Breast epithelium (tissue), 3 donors: ENCODE data around the gene MTUS2.

Experiments
- CTCF ChIP-seq, 3 donors: fragments of 450-650 bp; IDR thresholded peaks; one replicate each; pipeline ENCODE4 v1.5.1; 2016 to 2017; ENCODE audit warnings: antibody characterized with exemption in 3 of 3, mild to moderate bottlenecking in 3 of 3, moderate library complexity in 3 of 3
- POLR2A ChIP-seq: fragments of 450-650 bp; IDR thresholded peaks from one replicate; pipeline ENCODE4 v1.6.1; 2016; ENCODE audit warnings: antibody characterized with exemption, mild to moderate bottlenecking, moderate library complexity
- POLR2AphosphoS5 ChIP-seq, 3 donors: sonication (generic); formaldehyde crosslinking; IDR thresholded peaks; one replicate each; pipeline ENCODE4 v1.6.1; 2017; ENCODE audit warnings: antibody characterized with exemption in 3 of 3

DNA sequence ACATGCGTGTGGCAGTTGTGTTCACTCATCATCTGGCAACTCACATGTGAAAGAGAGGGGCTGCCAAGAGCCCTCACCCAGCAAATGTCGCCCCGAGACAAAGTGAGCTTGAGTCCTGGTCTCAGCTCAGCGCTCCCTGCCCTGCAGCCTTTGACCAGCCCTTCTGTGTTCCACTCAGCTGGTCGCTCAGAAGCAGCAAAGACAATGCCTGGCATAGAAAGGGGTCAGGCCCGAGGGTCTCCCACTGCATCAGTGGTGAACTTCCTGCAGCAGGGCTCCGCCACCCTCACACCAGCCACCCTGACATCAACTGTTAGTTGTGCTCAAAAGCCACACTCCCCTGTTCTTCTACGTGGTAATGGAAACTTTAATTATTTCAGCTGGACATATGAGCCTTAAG is 707.4 kb downstream of the MTUS2 start:
- no peak for TF ChIP-seq CTCF (IDR thresholded peaks at IDR 0.05)
- TF ChIP-seq POLR2AphosphoS5 (IDR thresholded peaks at IDR 0.05): no peak
- no peak for TF ChIP-seq POLR2A
